ENCODE measurements around the gene AGBL1.

- TF ChIP-seq, protein P1, sequence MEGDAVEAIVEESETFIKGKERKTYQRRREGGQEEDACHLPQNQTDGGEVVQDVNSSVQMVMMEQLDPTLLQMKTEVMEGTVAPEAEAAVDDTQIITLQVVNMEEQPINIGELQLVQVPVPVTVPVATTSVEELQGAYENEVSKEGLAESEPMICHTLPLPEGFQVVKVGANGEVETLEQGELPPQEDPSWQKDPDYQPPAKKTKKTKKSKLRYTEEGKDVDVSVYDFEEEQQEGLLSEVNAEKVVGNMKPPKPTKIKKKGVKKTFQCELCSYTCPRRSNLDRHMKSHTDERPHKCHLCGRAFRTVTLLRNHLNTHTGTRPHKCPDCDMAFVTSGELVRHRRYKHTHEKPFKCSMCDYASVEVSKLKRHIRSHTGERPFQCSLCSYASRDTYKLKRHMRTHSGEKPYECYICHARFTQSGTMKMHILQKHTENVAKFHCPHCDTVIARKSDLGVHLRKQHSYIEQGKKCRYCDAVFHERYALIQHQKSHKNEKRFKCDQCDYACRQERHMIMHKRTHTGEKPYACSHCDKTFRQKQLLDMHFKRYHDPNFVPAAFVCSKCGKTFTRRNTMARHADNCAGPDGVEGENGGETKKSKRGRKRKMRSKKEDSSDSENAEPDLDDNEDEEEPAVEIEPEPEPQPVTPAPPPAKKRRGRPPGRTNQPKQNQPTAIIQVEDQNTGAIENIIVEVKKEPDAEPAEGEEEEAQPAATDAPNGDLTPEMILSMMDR (IDR thresholded peaks at IDR 0.05), result no peak
- TF ChIP-seq EP300 (IDR thresholded peaks at IDR 0.05; ENCODE audit: low read depth), result no peak
- no peak for TF ChIP-seq POLR2A (IDR thresholded peaks at IDR 0.05)
These were observed 537.1 kb downstream of the AGBL1 start for GRCh38 chr15:86616771-86617170.

Measured in transverse colon (tissue), 3 donors.